K562 (cell line): ENCODE results near the gene MID1IP1. TPM values are rescaled to one million over a fixed set of nuclear protein-coding genes. Genes with fewer than 3 reads are reported as not detected.
A peak's percentile ranks its signal among the peaks of the same experiment; 100 is the strongest.

Experiments
- COPS2 ChIP-seq: fragments of 450-650 bp; conservative IDR thresholded peaks from 2 replicates; pipeline ENCODE4 v1.6.1; 2016; ENCODE audit warnings: mild to moderate bottlenecking, moderate library complexity
- EHMT2 ChIP-seq: fragments of 450-650 bp; IDR thresholded peaks from 2 replicates; pipeline ENCODE4 v1.6.1; 2018; ENCODE audit warnings: antibody characterized with exemption
- FOXK2 ChIP-seq, 2 experiments: fragments of 450-650 bp; IDR thresholded peaks in 1 of 2; conservative IDR thresholded peaks in 1 of 2; 2 replicates each; pipeline ENCODE4 v1.6.1; 2016; ENCODE audit warnings: low read depth in 2 of 2, mild to moderate bottlenecking in 1 of 2
- JUND ChIP-seq, 2 experiments: IDR thresholded peaks; 2 replicates in 1 of 2; 3 replicates in 1 of 2; pipeline ENCODE4 v1.6.1; 2011; ENCODE audit warnings: borderline replicate concordance in 2 of 2, low read depth in 2 of 2, low read length in 2 of 2, improper control_type of control experiment in 1 of 2, missing biosample characterization in 1 of 2, missing genetic modification characterization in 1 of 2, missing genetic modification reagents in 1 of 2
- NRF1 ChIP-seq, 2 experiments: fragments of 450-650 bp; IDR thresholded peaks in 1 of 2; conservative IDR thresholded peaks in 1 of 2; 2 replicates each; pipeline ENCODE4 v1.6.1; 2014; ENCODE audit warnings: mild to moderate bottlenecking in 2 of 2
- RNF2 ChIP-seq: sonication (generic); IDR thresholded peaks from 2 replicates; pipeline ENCODE4 v1.6.1; 2016
- SIRT6 ChIP-seq: IDR thresholded peaks from one replicate; pipeline ENCODE4 v1.6.1; 2012; ENCODE audit warnings: low read depth, mild to moderate bottlenecking, control low read depth, inconsistent platforms, low read length, moderate library complexity
- SRF ChIP-seq, 2 experiments: fragments of 250-450, 450-650 bp in 1 of 2; sonication (Bioruptor Pico) in 1 of 2; sonication (generic) in 1 of 2; formaldehyde crosslinking; IDR thresholded peaks; 2 replicates each; pipeline versions ENCODE4 v1.5.0 to v1.5.1; 2020 to 2022; ENCODE audit warnings: mild to moderate bottlenecking in 1 of 2, missing genetic modification reagents in 1 of 2
- TARDBP ChIP-seq: fragments of 450-650 bp; IDR thresholded peaks from 2 replicates; pipeline ENCODE4 v1.6.1; 2016
- TEAD2 ChIP-seq: fragments of 450-650 bp; IDR thresholded peaks from 2 replicates; pipeline ENCODE4 v1.6.1; 2016; ENCODE audit warnings: missing genetic modification characterization, control low read depth, missing compliant biosample characterization
- TGIF2 ChIP-seq: sonication (generic); formaldehyde crosslinking; IDR thresholded peaks from 2 replicates; pipeline ENCODE4 v1.8.1; 2022; ENCODE audit warnings: mild to moderate bottlenecking, missing genetic modification reagents, moderate library complexity
- THRA ChIP-seq: fragments of 450-650 bp; IDR thresholded peaks from 2 replicates; pipeline ENCODE4 v1.6.1; 2017; ENCODE audit warnings: mild to moderate bottlenecking, moderate library complexity
- polyA plus RNA-seq, 8 experiments: library from polyadenylated mRNA; depleted of rRNA in 4 of 8; stranded (reverse) in 5 of 8; unstranded in 3 of 8; fragments of >200 nt; fragmentation: Nextera tagmentation in 2 of 8; fragmentation: Illumina TruSeq in 1 of 8; extraction: Ambion mirVana in 2 of 8; extraction: Trizol in 1 of 8; gene quantifications; 2 replicates each; pipeline versions ENCODE4 v1.2.1 to v1.2.3, GENCODE V29; 2011 to 2014; ENCODE audit warnings: inconsistent platforms in 1 of 8, missing spikeins in 1 of 8
- total RNA-seq, 7 experiments: library from RNA; depleted of rRNA in 6 of 7; stranded (reverse); fragments of >200 nt in 6 of 7; fragmentation: Illumina TruSeq in 2 of 7; extraction: Trizol in 2 of 7; gene quantifications; 2 replicates each; pipeline versions ENCODE4 v1.2.1 to v1.2.3, GENCODE V29; 2011 to 2021; ENCODE audit warnings: low replicate concordance in 1 of 7
- TF ChIP-seq, protein P1 (sequence below): fragments of 250-450 bp; sonication (Bioruptor Pico); IDR thresholded peaks from 2 replicates; pipeline ENCODE4 v1.4.0; 2020

MID1IP1 gene
- total and polyA plus RNA-seq, 9 of the 15 experiments (the other 6 are each of a cell fraction or from before 2014, with no cell fraction given), result 0.51 to 102 (median 27.5) TPM

GRCh38 chrX:38841750-38842149 is 40.5 kb downstream of the MID1IP1 start (continued):
- TF ChIP-seq COPS2 (no peak), EHMT2 (peak; percentile 54; the same call in 1 of the 2 replicates), NRF1 (conservative IDR thresholded peaks at IDR 0.05 in 1 of 2, IDR thresholded peaks at IDR 0.05 in 1 of 2) (no peak), TARDBP (no peak), TGIF2 (CRISPR knock-in tag) (no peak), SIRT6 (no peak), TEAD2 (no peak), JUND (IDR thresholded peaks at IDR 0.05; ENCODE audit: borderline replicate concordance, low read depth, low read length) (peak; percentile 43; the same call in 1 of the 2 replicates), JUND (tag; IDR thresholded peaks at IDR 0.05; ENCODE audit: borderline replicate concordance, low read depth, low read length) (peak; percentile 16; the same call in 1 of the 3 replicates), SRF (CRISPR knock-in tag; IDR thresholded peaks at IDR 0.05) (no peak), THRA (no peak), FOXK2 (conservative IDR thresholded peaks at IDR 0.05 in 1 of 2, IDR thresholded peaks at IDR 0.05 in 1 of 2; ENCODE audit: low read depth in 2 of 2) (no peak), RNF2 (0 out of 2 replicates have a peak, but pooled peaks have one; percentile 41)
- TF ChIP-seq, protein P1, sequence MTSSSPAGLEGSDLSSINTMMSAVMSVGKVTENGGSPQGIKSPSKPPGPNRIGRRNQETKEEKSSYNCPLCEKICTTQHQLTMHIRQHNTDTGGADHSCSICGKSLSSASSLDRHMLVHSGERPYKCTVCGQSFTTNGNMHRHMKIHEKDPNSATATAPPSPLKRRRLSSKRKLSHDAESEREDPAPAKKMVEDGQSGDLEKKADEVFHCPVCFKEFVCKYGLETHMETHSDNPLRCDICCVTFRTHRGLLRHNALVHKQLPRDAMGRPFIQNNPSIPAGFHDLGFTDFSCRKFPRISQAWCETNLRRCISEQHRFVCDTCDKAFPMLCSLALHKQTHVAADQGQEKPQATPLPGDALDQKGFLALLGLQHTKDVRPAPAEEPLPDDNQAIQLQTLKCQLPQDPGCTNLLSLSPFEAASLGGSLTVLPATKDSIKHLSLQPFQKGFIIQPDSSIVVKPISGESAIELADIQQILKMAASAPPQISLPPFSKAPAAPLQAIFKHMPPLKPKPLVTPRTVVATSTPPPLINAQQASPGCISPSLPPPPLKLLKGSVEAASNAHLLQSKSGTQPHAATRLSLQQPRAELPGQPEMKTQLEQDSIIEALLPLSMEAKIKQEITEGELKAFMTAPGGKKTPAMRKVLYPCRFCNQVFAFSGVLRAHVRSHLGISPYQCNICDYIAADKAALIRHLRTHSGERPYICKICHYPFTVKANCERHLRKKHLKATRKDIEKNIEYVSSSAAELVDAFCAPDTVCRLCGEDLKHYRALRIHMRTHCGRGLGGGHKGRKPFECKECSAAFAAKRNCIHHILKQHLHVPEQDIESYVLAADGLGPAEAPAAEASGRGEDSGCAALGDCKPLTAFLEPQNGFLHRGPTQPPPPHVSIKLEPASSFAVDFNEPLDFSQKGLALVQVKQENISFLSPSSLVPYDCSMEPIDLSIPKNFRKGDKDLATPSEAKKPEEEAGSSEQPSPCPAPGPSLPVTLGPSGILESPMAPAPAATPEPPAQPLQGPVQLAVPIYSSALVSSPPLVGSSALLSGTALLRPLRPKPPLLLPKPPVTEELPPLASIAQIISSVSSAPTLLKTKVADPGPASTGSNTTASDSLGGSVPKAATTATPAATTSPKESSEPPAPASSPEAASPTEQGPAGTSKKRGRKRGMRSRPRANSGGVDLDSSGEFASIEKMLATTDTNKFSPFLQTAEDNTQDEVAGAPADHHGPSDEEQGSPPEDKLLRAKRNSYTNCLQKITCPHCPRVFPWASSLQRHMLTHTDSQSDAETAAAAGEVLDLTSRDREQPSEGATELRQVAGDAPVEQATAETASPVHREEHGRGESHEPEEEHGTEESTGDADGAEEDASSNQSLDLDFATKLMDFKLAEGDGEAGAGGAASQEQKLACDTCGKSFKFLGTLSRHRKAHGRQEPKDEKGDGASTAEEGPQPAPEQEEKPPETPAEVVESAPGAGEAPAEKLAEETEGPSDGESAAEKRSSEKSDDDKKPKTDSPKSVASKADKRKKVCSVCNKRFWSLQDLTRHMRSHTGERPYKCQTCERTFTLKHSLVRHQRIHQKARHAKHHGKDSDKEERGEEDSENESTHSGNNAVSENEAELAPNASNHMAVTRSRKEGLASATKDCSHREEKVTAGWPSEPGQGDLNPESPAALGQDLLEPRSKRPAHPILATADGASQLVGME (CRISPR knock-in tag), result no peak
